HL-60/S4 treated with retinoic acid at 250 ng/mL for 4 days and 3 days (cell line): ENCODE data around the gene EEA1.
"Not testable (repeated sequence)": the region's sequence is repeated elsewhere in the genome, so short reads cannot be mapped to it uniquely, and the experiment has no call there.

Experiments
- in situ Hi-C: fragments of 300-500 bp; cut with MboI; formaldehyde crosslinking; loops from 2 replicates; pipeline ENCODE4 v1.7.0; 2022; ENCODE audit warnings: low sequenced_read_pairs

The EEA1 gene

DNA sequence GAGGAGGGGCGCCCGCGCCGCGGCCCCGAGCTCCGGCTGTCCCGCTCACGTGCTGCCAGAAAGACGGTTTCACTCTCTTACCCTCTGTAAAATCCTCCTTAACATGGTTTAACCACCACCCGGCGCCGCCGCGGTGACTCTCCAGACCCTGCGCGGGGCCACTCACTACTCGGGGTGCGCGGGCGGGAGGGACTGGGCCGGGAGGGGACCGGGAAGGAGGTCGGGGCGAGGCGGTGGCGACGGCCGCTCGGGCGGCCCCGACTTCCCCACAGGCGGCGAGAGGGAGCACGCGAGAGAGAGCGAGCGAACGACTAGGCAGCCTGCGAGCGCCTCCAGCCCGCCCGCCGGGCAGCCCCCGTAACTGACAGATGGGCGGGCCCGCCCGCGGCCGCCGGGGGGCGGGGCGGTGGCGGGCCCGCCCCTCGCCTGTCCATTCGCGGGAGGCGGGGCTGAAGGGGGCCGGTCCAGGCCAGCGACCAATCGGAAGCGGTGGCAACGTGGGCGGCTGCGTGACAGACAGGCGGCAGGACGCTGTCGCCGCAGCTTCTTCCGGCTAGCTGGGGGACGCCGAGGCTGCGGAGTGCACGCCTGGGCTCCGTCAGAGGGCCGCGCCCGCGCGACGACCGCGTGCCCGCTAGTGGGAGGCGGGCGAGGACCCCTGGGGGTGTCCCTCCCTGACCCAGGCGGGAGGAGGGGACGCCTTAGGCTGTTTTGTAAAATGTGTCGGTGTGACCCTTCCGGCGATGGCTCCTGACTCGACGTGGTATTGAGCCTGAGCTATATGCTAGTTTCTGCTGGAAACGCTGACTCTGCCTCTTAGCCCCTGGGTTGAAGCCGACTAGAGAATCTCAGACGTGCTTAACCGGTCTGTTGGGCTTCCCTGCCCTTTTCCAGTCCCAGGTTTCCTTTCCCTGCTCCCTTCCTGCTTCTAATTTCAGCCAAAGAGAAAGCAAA, at the start of gene EEA1:
Gene EEA1 (minus strand): TSS at position 334 of the 954 bp plus-strand sequence. CDS start 229 bp downstream, at position 105.
- in situ Hi-C loops, result no loop called here

DNA sequence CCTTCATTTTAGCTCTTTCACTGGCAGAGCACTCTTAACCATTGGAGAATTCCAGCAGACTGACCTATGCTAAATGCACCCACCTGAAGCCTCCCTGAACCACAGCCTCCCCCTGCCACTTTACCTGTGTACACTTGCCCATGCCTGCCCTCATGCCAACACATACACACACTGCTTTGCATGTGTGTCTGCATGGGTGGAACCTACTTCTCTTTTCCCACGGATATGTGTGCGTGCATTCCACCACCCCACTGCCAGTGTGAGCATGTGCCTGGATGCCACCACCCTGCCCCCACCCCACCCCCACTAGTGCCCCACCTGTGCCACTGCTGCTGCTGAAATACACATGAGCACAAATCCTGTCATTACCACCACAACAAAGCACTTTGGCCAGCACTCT, 49.5 kb upstream of the EEA1 start:
- in situ Hi-C loops, result loop anchor here (25.0 kb wide), 1 partner anchor 434 kb away; no protein-coding TSS in a partner anchor

DNA sequence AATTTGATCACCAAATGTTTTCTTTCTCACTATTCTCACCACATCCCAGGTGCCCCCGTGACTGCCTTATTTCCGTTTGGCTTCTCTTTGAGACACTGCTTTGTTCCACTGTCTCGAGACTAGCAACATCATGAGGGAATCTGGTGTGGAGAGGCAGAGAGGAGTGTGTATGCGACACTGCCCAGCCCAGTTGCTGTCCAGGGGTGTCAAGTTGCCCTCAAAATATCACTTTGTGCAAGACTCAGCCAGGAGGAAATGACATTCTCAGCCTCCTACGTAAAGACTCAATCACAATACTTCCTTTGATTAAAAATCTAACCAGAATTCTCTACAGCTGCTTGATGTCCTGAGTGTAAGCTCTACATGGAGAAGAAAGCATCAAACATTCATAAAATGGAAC, 48.2 kb upstream of the EEA1 start:
- in situ Hi-C loops, result loop anchor here (25.0 kb wide), 1 partner anchor 435 kb away; no protein-coding TSS in a partner anchor

DNA sequence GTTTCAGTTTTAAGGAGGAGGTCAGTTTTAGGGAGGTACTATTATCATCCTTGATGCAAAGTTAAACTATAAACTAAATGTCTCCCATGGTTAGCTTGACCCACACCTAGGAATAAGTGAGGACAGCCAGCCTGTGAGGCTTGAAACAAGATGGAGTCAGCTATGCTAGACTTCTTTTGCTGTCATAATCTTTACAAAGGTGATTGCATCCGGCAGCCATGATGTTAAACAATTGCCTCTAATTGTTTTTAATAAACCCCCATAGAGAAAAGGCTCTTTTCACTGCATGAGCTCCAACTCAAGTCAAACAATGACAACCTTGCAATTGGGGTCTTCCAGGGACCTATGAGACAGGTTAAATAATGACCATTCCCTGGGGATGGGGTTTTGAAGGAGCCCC, 45.7 kb upstream of the EEA1 start:
- in situ Hi-C loops, result loop anchor here (25.0 kb wide), 1 partner anchor 438 kb away; no protein-coding TSS in a partner anchor

DNA sequence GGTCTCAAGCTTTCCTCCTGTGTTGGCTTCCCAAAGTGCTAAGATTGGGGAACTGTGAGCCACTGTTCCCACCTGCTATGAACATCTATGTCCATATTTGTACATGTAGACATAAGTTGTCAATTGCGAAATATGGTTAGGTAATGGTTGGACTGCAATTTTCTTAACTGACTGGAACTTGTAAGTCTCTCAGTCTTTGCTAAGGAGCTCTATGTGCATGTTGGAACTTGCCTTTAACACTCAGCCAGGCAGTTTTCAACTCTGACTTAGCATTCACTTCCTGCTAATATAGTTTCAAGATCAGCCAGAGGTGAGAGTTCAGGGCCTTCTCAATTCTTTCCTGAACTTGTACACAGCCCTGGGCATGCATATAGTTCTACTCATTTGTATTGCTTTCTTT, 44.5 kb upstream of the EEA1 start:
- in situ Hi-C loops, result no loop called here

DNA sequence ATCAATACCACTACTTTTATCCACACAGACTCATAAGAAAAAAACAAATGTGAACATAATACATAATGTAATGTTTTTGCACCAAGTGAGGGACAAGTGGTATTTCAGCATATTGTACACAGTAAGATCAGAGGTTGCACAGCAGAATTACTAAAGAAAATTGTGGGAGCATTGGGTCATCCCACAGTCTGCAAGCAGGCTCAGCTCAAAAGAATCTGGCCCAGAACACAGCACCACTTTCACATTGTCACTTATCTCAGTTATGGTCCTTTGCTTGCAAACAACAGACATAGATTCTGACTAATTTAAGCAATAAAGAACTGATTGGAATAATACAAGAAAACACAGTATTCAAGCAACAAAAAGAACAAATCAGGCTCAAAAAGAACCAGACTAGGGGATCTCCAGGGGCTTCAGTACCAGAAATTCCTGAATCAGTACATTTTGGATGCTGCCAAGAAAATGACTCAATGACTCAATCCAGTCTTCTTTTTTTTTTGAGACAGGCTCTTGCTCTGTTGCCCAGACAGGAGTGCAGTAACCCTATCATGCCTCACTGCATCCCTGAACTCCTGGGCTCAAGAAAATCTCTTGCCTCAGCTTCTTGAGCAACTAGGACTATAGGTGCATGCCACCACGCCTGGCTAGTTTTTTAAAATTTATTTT, 42.9 kb upstream of the EEA1 start:
- in situ Hi-C loops, result no loop called here

DNA sequence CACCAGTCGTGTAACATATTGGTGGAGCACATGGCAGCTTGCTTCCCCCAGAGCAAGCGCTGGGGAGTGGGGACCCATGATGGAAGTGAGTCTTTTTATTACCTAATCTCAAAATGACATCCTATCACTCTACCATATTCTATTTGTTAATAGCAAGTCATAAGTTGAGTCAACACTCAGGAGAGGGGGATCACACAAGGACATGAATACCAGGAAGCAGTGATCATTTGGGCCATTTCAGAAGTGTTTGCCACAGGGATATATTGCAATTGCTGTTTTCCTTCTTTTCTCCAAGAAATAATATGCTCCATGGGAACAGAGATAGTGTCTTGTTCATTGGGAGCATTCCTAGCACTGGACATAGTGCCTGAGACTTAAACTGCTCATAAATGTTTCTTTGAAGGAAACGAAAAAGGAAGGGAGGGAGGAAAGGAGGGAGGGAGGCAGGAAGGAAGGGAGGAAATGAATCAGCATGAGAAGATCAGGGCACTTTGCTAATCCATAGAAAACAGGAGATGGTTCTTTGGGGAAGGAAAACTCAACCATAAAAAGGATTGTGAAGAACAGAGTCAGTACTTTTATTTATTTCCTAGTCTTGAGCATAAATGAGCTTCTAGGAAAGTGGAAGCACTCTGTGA, 39.2 kb upstream of the EEA1 start:
- in situ Hi-C loops, result no loop called here

DNA sequence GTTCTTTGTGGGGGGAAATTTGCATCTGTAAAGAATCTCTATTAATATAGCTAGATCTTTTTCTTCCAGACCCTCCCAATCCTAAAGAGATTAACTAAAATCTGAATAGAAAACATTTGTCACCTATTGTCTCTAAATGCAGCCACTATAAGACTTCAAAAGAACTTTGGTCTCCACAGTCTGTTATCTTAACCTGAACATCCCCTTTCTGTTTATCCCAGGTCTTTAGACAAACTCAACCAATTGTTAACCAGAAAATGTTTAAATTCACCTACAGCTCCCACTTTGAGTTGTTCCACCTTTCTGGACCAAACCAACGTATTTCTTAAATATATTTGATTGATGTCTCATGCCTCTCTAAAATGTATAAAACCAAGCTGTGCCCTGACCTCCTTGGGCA, 35.3 kb upstream of the EEA1 start:
- in situ Hi-C loops, result not testable (repeated sequence)

DNA sequence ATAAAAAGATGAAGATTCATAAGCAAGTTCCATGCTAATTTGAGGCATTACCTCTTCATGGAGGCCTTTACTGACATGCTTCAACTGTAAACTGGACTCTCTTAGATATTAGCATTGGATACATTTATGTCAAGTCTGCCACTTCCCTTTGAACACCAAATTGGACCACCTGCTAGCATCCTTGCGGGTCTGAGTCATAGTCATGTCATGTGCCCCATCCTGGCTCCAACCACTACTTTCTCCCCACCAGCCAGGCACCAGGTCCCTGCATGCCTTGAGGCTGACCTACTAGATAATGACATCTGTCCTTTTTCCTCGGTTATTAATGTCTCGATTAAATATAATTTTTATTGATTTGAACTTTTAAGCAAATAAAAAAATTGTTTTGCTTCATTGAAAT, 32.9 kb upstream of the EEA1 start:
- in situ Hi-C loops, result no loop called here

DNA sequence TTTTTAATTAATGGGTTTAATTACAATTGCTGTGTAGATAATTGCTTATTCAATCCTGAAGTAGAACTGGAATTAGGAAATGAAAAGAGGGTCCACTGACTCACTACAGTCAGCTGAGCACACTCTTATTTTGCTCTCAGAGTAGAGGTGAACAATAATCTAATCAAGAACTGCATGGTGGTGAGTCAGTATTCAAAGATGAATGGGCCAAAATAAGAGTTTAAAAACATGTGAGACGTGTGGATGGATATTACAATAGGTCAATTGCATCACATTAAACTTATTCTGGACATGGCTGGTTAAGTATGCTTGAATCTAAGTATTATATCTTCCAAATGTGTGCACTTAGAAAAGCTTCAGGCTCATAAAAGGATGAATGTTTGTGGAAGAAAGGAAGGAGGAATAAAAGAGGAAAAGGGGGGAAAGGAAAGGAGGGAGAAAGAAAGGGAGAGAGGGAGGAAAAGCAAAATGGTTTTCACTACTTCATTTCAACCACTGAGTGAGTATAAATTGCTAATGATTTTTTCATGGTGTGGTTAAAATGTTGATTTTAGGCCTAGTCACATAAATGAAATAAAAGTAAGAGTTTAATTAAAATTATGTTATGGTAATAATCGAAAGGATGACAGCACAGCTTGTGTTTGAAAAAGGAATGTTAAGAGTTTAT, 27.0 kb upstream of the EEA1 start:
- in situ Hi-C loops, result no loop called here

DNA sequence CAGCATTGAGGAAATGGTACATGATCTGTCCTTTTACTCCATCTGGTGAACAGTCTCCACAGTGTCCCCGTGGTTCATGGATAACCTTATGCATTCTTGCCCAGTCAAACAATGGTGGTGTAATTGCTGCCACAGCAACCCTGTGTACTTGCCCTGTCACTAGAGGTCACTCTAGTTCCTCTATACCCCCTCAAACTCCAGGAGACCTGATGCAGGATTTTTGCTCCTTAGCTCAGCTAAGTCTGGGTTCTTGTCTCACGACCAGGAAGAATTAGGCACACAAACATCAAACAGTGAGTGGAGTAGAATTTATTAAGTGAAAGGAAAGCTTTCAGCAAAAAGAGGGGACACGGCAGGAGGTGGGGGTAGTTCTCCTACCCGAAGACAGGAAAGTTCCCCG, 24.7 kb upstream of the EEA1 start:
- in situ Hi-C loops, result no loop called here

DNA sequence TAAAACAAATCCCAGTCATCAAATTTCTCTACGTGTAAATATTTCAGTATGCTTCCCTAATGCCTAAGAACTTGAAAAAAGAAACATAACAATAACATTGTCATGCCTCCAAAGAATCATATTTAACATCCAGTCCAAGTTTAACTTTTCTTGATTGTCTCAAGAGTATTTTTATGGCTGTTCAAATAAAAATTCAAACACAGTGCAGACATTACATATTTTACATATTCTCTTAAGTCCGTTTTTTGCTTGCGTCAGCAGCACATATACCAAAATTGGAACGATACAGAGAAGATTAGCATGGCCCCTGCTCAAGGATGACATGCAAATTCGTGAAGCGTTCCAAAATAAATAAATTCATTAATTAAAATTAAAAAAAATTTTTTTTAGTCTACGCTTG, 23.3 kb upstream of the EEA1 start:
- in situ Hi-C loops, result no loop called here

DNA sequence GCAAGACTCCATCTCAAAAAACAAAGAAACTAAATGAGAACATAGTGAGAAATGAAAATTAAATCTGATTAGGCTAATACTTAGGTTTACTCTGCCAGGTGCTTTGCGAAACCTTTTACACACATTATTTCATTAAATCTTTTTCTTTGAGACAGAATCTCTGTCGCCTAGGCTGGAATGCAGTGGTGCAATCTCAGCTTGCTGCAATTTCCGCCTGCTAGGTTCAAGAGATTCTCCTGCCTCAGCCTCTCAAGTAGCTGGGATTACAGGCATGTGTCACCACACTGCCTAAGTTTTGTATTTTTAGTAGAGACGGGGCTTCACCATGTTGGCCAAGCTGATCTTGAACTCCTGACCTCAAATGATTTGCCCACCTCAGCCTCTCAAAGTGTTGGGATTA, 21.9 kb upstream of the EEA1 start:
- in situ Hi-C loops, result no loop called here

DNA sequence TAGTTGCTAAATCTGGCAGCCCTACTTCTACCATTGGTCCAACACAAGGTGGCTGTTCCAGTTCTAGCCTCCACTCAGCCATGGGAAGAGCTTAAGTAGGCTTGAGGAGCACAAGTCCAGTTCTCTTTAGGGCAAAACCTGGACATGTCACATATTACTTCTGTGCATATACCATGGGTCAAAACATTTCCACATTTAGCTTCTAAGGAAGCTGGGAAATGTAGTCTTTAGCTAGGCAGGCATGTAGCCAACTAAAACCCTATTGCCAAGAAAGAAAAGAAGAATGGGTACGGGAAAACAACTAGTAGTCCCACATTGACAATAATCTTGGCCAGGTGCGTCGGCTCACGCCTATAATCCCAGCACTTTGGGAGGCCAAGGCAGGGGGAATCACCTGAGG, 20.9 kb upstream of the EEA1 start:
- in situ Hi-C loops, result no loop called here

DNA sequence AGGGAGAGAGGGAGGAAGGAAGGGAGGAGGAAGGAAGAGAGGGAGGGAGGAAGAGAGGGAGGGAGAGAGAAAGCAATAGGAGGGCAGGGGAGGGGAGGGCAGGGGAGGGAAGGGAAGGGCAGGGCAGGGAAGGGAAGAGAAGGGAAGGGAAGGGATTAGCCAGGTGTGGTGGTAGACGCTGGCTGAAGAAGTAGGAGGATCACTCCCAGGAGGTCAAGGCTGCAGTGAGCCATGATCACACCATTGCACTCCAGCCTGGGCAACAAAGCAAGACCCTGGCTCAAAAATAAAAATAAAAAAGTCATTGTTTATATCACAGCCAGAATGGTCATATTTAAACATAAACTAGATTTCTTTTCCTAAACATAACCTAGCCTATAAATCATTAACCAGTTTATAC, 20.4 kb upstream of the EEA1 start:
- in situ Hi-C loops, result no loop called here

DNA sequence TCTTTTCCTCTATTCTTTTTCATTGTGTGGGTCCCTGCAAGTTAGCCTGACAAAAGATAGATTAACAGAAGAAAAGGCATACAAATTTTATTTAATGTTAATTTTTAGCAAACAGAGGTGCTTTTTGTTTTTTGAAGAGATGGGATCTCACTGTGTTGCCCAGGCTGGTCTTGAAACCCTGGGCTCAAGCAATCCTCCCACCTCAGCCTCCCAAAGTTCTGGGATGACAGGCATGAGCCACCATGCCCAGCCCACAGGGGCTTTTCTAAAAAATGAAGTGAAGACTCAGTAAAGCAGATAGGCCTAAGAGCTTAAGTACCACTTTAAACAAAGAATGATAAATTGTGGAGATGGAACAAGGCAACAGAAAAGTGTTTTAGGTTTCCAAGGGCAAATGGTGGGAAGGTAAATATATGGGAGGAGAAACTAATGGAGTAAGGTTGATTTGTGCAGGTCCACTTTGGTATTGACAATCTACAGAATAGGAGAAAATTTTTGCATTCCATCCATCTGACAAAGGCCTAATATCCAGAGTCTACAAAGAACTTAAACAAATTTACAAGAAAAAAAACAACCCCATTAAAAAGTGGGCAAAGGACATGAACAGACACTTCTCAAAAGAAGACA, 18.6 kb upstream of the EEA1 start:
- in situ Hi-C loops, result no loop called here

DNA sequence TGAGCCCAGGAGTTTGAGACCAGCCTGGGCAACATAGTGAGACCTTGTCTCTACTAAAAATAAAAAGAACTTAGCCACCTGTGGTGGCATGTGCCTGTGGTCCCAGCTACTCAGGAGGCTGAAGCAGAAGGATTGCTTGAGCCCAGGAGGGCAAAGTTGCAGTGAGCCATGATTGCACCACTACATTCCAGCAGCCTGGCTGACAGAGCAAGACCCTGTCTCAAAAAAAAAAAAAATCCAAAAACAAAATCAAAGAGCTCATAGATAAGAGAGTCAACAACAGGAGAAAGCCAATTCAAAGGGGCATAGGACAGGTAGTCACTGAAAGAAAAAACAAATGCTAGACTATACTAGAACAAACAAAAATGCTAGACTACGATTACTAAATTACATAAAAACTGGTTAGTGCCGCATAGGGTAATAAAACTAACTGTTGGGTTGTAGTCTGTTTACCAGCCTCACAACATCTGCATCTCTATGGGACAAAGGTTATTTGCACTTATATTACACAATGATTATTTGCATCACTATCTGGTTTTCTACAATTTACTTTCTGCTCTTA, 16.6 kb upstream of the EEA1 start:
- in situ Hi-C loops, result no loop called here

DNA sequence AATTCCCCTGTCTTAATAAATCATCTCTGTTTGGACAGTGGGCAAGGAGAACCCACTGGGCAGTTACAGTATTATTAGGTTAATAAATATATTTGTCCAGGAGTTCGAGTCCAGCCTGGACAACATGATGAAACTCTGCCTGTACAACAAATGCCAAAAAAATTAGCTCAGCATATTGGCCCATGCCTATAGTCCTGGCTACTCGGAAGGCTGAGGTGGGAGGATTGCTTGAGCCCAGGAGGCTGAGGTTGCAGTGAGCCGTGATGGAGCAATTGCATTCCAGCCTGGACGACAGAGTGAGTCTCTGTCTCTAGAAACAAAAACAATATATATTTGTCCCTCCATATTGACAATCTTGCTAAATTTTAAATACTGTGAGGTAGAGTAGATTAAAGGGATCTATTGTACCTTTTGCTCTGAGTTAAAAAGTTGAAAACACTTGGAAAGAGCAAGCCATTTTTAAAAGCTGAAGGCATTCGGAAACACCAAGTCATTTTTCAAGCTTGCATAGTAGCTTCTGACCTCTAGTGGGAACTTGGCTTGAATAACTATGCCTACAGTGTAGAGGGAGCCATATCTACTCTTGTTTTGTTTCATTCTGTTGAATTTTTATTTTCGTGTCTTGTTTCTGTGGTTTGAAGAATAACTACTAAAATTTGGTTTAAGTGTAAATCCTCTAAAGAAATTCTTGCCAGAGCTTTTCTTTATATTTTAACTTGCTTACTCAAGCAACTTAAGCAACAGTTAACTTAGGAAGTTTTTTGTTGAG, 14.6 kb upstream of the EEA1 start:
- in situ Hi-C loops, result no loop called here

DNA sequence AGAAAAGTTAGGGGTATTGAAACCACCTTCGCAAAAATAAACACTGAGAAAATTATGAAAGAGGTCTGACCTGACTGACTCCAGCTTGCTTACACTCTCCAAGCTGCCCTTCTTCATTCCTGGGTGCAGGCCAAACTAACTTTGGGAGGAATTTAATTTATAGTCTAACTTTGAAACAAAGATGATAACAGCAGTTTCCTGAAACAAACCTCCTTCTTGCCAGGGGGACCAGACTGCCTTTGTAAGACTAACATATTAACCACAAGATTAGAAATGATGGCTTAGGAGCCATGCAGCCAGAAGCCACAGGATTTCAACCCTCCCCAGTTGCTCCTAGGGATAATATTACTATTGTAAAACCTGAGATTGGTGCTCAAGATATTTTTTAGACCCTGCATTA, 13.8 kb upstream of the EEA1 start:
- in situ Hi-C loops, result no loop called here

DNA sequence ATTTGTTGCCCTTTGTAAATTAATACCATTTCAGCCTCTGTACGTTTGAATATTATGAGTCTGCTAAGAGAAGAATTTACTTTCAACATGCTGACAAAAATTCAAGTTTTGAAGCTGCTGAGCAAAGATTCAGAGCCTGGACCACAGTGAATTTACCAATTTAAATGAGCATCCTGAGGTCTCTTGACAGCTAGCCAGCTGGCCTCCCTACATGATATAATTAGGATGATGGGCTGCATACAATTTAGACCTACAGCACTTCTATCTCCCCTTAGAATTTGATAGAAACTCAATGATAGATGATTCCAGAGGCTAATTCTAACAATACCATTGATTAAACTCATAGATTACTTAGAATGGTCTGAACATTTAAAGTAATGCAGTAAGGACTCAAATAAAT, 10.0 kb upstream of the EEA1 start:
- in situ Hi-C loops, result no loop called here
